Lung (tissue), 12 donors: ENCODE data around the gene ZNF548. TPM values are rescaled to one million over a fixed set of nuclear protein-coding genes. Genes with fewer than 3 reads are reported as not detected.

ENCODE experiments used
- ATAC-seq: fragments of 200-7000 bp; cut with Tn5 transposase; one replicate; pipeline ENCODE4 v1.9.1; 2020; ENCODE audit warnings: moderate number of reproducible peaks; ENCODE audit not compliant: insufficient read depth, low FRiP score
- DNase-seq, 3 donors: peaks; one replicate each; pipeline ENCODE4 v3.0.0-alpha.2; 2013 to 2017
- H3K27ac ChIP-seq, 2 donors: one replicate each; pipeline ENCODE4 v1.5.1; 2013; ENCODE audit warnings: mild to moderate bottlenecking in 2 of 2, moderate library complexity in 2 of 2, control low read depth in 1 of 2, inconsistent platforms in 1 of 2, low read depth in 1 of 2, low read length in 1 of 2
- H3K27me3 ChIP-seq, 3 donors: one replicate each; pipeline ENCODE4 v1.5.1; 2013; ENCODE audit warnings: low read length in 2 of 3; ENCODE audit not compliant: control insufficient read depth in 3 of 3, insufficient read depth in 3 of 3
- H3K36me3 ChIP-seq, 4 donors: one replicate each; pipeline ENCODE4 v1.5.1; 2013; ENCODE audit warnings: low read length in 4 of 4, mild to moderate bottlenecking in 1 of 4, moderate library complexity in 1 of 4; ENCODE audit not compliant: control insufficient read depth in 4 of 4, insufficient read depth in 4 of 4
- H3K4me1 ChIP-seq, 5 donors: one replicate each; pipeline ENCODE4 v1.5.1; 2013; ENCODE audit warnings: low read length in 5 of 5, mild to moderate bottlenecking in 2 of 5, moderate library complexity in 1 of 5; ENCODE audit not compliant: control insufficient read depth in 5 of 5, insufficient read depth in 5 of 5
- H3K4me3 ChIP-seq: one replicate; pipeline ENCODE4 v1.5.1; 2013; ENCODE audit warnings: mild to moderate bottlenecking, control low read depth, moderate library complexity
- H3K9ac ChIP-seq, 2 donors: one replicate each; pipeline ENCODE4 v1.5.1; 2013; ENCODE audit warnings: low read length in 2 of 2, control low read depth in 1 of 2; ENCODE audit not compliant: insufficient read depth in 1 of 2
- H3K9me3 ChIP-seq, 4 donors: one replicate each; pipeline ENCODE4 v1.5.1; 2013; ENCODE audit warnings: low read length in 3 of 4, mild to moderate bottlenecking in 1 of 4, moderate library complexity in 1 of 4; ENCODE audit not compliant: control insufficient read depth in 4 of 4, insufficient read depth in 3 of 4
- WGBS, 2 donors: extraction: QIAGEN DNeasy Blood & Tissue Kit; methylation state at CpG; one replicate each; pipeline ENCODE4 v1.1.7; 2013; 5-methylcytosine and 5-hydroxymethylcytosine counted together
- polyA plus RNA-seq, 2 donors: library from polyadenylated mRNA; stranded (reverse); fragments of 200-250 nt; gene quantifications; one replicate each; pipeline ENCODE4 v1.2.1, GENCODE V29; 2013
- total RNA-seq, 2 donors: library from RNA; depleted of rRNA in 1 of 2; stranded (reverse); fragments of >200 nt in 1 of 2; gene quantifications; one replicate each; pipeline ENCODE4 v1.2.1, GENCODE V29; 2014 to 2021
- TF ChIP-seq, protein P1 (sequence below): IDR thresholded peaks from 2 replicates; pipeline ENCODE4 v1.5.1; 2012; ENCODE audit warnings: mild to moderate bottlenecking; ENCODE audit errors: control extremely low read depth, extremely low read depth
- donor health status: control.
- donor health status: control.
- donor health status: Bipolar disorder and iron deficiency.
- donor health status: healthy.
- donor health status: DM: yes; HTN: yes; CAD: no.

Gene ZNF548
- total and polyA plus RNA-seq, 4 donors: 5.6 to 35.7 (median 10.9) TPM

GRCh38 chr19:57395710-57396109, 6.1 kb downstream of the ZNF548 start:
- TF ChIP-seq, protein P1, sequence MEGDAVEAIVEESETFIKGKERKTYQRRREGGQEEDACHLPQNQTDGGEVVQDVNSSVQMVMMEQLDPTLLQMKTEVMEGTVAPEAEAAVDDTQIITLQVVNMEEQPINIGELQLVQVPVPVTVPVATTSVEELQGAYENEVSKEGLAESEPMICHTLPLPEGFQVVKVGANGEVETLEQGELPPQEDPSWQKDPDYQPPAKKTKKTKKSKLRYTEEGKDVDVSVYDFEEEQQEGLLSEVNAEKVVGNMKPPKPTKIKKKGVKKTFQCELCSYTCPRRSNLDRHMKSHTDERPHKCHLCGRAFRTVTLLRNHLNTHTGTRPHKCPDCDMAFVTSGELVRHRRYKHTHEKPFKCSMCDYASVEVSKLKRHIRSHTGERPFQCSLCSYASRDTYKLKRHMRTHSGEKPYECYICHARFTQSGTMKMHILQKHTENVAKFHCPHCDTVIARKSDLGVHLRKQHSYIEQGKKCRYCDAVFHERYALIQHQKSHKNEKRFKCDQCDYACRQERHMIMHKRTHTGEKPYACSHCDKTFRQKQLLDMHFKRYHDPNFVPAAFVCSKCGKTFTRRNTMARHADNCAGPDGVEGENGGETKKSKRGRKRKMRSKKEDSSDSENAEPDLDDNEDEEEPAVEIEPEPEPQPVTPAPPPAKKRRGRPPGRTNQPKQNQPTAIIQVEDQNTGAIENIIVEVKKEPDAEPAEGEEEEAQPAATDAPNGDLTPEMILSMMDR: no peak
- WGBS, 2 donors: 89 to 90% methylated on average over 5 of the region's 5 CpGs
- H3K27me3 ChIP-seq: no peaks in the 10 kb centered on the region
- DNase-seq (no peak), ATAC-seq (no peak)
- H3K9me3 ChIP-seq: peaks cover 0 to 42% (median 4%) of the 10 kb centered on the region in 4 donors
- H3K4me1 ChIP-seq: peaks cover under 1 to 8% (median 3%) of the 10 kb centered on the region in 5 donors
- H3K4me3 ChIP-seq: no peak overlapping the region
- peaks cover 34 to 53% (median 42%) of the 10 kb centered on the region in 4 donors for H3K36me3 ChIP-seq
- H3K27ac ChIP-seq: no peak overlapping the region
- no peak overlapping the region for H3K9ac ChIP-seq

DNA sequence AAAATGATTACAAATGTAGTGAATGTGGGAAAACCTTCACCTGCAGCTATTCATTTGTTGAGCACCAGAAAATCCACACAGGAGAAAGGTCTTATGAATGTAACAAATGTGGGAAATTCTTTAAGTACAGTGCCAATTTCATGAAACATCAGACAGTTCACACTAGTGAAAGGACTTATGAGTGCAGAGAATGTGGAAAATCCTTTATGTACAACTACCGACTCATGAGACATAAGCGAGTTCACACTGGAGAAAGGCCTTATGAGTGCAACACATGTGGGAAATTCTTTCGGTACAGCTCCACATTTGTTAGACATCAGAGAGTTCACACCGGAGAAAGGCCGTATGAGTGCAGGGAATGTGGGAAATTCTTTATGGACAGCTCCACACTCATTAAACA, 9.2 kb downstream of the ZNF548 start:
- Histone ChIP-seq H3K9me3 (peaks cover 0 to 49% (median 4%) of the 10 kb centered on the region in 4 donors), H3K27me3 (no peaks in the 10 kb centered on the region), H3K4me1 (no peaks in the 10 kb centered on the region), H3K9ac (no peak overlapping the region), H3K36me3 (peaks cover 34 to 60% (median 42%) of the 10 kb centered on the region in 4 donors), H3K4me3 (no peak overlapping the region), H3K27ac (no peak overlapping the region)
- no peak for DNase-seq
- TF ChIP-seq, protein P1: no peak
- WGBS, 2 donors: 97 to 98% methylated on average over 5 of the region's 5 CpGs
- no peak for ATAC-seq

DNA sequence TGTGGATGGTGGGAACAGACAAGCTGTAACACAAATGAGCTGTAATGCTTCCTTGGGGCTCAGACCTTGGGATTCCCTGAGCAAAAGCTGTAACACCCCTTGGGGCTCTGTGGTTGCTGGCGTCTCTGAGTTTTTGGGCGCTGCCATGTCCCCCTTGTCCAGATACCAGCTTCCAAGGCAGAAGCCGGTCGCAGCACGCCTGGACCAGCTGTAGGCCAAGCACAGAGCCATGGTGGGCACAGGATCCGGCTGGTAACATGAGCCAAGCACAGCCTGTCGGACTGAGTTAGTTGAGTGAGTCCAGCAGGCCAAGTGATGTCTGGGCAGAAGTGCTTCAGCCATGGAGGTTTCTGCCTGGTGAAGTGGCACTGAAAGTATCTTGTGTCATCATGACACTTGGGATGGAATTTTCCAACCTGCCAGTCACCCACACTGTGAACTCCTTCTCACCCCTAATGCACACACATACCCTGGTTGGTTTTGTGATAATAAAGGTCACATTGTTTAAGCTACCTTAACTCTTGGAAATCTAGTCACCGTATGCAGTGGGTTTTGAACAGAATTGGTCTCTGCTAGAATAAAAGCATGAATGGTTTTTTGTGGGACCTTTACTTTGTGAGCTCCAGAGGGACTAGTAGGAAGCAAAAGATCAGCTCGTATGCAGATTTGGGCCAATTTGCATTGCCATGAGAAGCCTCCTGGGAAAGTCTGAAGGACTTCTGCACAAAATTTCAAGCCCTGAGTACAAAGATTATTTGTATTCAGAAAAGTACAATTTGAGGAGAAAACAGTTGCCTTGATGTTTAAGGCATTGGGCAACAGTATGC, 14.3 kb downstream of the ZNF548 start:
- Histone ChIP-seq H3K9ac (no peak overlapping the region), H3K4me1 (no peaks in the 10 kb centered on the region), H3K27ac (no peak overlapping the region), H3K4me3 (no peak overlapping the region), H3K36me3 (peaks cover 7 to 24% (median 9%) of the 10 kb centered on the region in 4 donors), H3K27me3 (no peaks in the 10 kb centered on the region), H3K9me3 (peaks cover 0 to 24% (median 2%) of the 10 kb centered on the region in 4 donors)
- no peak for ATAC-seq
- 95 to 96% methylated on average over 9 of the region's 9 CpGs for WGBS, 2 donors
- DNase-seq: no peak
- TF ChIP-seq, protein P1: no peak
